ENCODE results near the gene ENTPD7.

The ENTPD7 gene

GRCh38 chr10:99652800-99653390 lies 6.4 kb upstream of the ENTPD7 start:
- FAIRE-seq: no peak

- no peak for FAIRE-seq
Measured at GRCh38 chr10:99654390-99655175, 4.7 kb upstream of the ENTPD7 start.

- FAIRE-seq: no peak
Measured at GRCh38 chr10:99656199-99657064, 2.9 kb upstream of the ENTPD7 start.

- FAIRE-seq: no peak
Measured at GRCh38 chr10:99658622-99659030, 683 bp upstream of the ENTPD7 start.

GRCh38 chr10:99659868-99660366 lies 608 bp downstream of the ENTPD7 start:
- no peak for FAIRE-seq

GRCh38 chr10:99660662-99661376 lies 1.5 kb downstream of the ENTPD7 start:
- no peak for FAIRE-seq

- no peak for FAIRE-seq
Measured at GRCh38 chr10:99661377-99661763, 2.1 kb downstream of the ENTPD7 start.

- no peak for FAIRE-seq
Measured at GRCh38 chr10:99665304-99665703, 6.0 kb downstream of the ENTPD7 start.

- FAIRE-seq: no peak
Measured at GRCh38 chr10:99667108-99667751, 7.9 kb downstream of the ENTPD7 start.

GRCh38 chr10:99671386-99671785 lies 12.1 kb downstream of the ENTPD7 start:
- no peak for FAIRE-seq

- no peak for FAIRE-seq
Measured at GRCh38 chr10:99672884-99673283, 13.6 kb downstream of the ENTPD7 start.

GRCh38 chr10:99673492-99673891 lies 14.2 kb downstream of the ENTPD7 start:
- FAIRE-seq: no peak

GRCh38 chr10:99674762-99675161 lies 15.5 kb downstream of the ENTPD7 start:
- FAIRE-seq: no peak

GRCh38 chr10:99676426-99676825 lies 17.1 kb downstream of the ENTPD7 start:
- no peak for FAIRE-seq

GRCh38 chr10:99676895-99677294 lies 17.6 kb downstream of the ENTPD7 start:
- no peak for FAIRE-seq

- FAIRE-seq: no peak
Measured at GRCh38 chr10:99678921-99679320, 19.6 kb downstream of the ENTPD7 start.

- FAIRE-seq: no peak
Measured at GRCh38 chr10:99681553-99681952, 22.2 kb downstream of the ENTPD7 start.

- FAIRE-seq: no peak
Measured at GRCh38 chr10:99682032-99682431, 22.7 kb downstream of the ENTPD7 start.

GRCh38 chr10:99682752-99683151 lies 23.4 kb downstream of the ENTPD7 start:
- no peak for FAIRE-seq

GRCh38 chr10:99685597-99685967 lies 26.3 kb downstream of the ENTPD7 start:
- no peak for FAIRE-seq

- FAIRE-seq: no peak
Measured at GRCh38 chr10:99689461-99689860, 30.2 kb downstream of the ENTPD7 start.

GRCh38 chr10:99693933-99694583 lies 34.7 kb downstream of the ENTPD7 start:
- FAIRE-seq: no peak
